Right hindlimb (tissue), 1 donor: ENCODE data around the gene ERICH6B.

Experiments
- DNase-seq: peaks from one replicate; pipeline ENCODE4 v3.0.0-alpha.2; 2018

The ERICH6B gene

DNA sequence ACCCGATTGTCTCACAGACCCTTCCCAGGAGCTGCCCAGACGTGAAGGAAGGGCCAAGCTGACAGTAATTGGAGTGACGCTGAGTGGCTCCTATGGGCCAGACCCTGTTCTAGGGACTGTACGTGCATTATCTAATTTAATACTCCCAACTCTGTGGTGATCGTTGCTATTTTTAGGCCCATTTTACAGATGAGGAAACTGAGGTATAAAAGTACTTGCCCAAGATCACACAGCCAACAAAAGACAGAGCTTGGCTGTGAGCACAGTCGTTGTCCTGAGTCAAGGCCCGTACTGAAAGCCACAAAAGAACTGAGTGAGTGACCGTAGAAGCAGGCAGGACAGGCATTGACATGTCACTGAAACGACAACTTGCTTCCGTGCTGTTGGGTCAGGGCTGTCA, 74.7 kb downstream of the ERICH6B start:
- no peak for DNase-seq

DNA sequence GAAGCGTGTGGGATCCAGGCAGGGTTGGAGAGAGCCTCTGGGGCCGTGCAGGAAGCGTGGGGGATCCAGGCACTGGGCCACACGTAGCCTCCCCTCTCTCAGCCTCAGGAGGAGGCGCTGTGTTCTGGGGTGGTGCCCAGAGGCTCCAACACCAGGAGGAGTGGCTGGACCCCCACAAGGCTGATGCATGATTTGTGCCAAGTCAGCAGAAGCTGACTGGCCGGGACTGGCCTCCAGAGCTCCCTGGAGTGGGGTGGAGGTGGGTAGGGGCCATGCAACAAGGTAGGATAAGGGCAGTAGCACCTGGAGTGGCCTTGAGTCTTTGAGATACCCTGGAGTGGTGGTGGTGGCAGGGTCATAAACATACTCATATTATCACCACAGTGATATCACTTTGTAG, 75.3 kb downstream of the ERICH6B start:
- no peak for DNase-seq

DNA sequence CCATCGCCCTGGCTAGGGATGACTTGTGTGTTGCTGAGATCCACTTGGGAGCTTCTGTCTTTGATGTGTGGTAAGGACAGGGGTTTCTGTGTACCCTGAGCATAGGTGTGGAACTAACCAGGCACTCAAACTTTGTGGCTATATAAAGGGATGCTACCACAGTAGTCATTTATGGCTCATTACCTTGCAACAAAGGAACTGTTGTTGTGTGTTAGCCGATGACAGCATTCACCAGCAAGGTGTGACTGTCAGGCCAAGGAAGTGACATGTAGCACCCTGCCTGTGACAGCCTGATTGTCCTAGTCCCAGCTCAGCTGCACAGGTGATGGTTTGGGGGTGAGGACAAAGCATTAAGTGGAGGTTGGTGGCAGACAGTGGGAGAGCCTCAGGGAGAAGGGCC, 77.2 kb downstream of the ERICH6B start:
- no peak for DNase-seq

DNA sequence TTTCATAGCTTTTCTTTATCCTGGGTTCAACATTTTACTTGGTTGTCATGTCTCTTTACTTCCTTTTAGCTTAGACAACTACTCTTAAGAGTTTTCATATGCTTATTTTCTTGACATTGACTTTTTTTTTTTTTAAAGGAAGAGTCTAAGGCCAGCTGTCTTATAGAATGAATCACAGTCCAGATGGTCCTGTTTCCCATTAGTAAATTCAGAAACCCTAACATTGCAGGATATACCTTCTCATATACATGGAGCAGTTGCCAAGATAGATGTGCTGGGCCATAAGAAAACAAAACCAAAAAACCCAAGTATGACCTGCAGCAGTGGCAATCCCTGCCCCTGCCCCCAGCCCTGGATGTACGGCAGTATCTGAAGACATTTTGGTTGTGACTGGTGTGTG, 78.0 kb downstream of the ERICH6B start:
- DNase-seq: no peak

DNA sequence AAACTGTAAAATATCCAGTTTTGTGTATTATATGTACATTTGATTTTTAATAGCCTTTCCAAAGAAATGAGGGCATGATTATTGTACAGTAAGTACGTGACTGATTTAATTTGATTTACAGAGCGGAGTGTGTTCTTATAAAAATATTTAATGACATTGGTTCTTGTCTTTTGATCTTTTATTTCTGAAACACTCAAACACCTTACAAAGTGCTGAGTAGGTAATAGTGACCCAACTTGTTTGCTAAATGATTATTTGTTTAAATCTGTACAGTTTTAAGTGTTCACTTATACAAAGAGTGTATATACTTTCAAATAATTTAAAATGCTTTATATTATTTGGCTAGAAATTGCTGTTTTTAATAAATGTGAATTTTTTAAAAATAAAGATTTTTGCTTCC, 79.3 kb downstream of the ERICH6B start:
- DNase-seq: no peak

DNA sequence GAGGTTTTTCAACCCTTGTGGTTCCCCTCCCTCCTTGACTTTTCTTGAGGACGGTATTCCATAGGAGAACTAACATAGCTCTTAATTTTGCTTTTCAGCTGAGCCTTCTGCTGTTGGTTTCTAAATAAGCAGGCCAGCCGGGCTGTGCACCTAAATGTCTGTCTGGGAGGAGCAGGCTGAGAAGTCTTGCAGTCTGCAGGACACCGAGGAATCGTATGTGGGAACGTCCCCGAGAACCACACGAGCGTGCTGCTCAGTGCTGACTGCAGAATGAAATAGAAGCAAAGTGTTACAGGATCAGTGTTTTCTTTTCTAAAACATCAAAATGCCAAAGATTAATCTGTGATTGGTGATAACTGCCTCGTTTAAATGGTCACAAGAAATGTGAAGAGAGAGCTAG, 80.9 kb downstream of the ERICH6B start:
- DNase-seq: no peak

DNA sequence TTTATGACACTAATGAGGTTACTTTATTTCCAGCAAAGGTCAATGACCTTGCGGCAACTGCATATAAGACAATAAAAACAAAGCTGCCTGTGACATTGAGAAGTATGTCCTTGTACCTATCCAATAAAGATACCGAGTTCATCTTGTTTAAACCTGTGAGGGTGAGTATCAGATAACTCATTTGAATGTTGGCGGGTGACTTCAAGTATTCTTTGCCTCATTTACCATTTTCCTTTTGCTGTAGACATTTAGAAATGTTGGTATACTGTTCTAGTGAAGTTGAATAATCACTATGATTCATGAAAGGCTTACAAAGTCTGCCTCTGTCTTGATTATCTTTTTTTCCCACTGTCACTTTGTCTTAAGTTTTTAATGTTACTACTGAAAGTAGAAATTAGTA, 85.8 kb downstream of the ERICH6B start:
- no peak for DNase-seq

DNA sequence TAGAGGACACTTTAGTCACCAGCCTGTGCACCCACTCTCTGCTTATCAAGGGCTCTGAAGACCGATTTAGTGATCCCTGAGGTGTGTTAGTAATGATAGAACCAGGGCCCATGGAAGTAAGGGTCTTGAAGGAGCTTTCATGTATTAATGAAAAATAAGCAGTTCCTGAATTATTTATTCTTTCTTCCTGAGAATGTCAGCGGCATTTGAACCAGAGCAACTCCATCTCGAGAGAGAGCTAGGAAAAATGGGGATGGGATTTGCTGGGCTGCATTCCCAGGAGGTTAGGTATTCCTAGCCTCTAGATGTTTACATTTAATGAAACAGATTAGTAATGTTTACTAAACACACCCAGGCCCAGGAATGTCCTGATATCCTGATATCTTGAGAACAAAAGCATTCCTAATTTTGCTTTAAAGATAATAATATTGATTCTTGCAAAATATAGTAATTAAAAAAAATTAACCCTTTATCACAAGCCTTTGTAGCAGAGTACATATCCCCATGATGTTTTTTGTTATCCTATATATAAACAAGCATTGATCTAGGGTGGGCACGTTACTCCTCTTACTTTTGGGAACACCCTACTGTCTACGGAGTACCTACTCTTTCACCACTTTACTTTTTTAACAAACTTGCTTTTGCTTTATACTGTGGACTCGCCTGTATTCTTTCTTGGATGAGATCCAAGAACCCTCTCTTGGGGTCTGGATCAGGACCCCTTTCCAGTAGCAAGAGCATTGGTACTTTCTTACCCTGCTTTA, 87.7 kb downstream of the ERICH6B start:
- DNase-seq: no peak

DNA sequence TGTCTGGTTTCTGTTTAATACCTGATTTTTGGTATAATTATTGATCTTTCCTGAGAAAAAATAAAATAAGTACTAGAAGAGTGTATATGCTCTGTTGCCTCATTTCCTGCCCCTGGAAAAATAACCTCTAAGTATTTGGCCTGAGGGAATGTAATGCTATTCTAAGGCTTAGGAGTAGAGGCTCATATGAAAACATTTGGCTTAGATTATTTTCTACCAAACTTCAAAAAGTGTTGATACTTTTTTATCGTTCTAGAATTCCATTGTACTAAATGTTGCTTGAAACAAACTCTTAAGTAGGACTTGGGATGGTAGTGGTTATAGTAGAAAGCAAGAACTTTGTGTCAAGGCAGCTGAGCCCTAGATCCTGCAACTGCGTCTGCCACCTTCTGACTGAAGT, 93.0 kb downstream of the ERICH6B start:
- no peak for DNase-seq

DNA sequence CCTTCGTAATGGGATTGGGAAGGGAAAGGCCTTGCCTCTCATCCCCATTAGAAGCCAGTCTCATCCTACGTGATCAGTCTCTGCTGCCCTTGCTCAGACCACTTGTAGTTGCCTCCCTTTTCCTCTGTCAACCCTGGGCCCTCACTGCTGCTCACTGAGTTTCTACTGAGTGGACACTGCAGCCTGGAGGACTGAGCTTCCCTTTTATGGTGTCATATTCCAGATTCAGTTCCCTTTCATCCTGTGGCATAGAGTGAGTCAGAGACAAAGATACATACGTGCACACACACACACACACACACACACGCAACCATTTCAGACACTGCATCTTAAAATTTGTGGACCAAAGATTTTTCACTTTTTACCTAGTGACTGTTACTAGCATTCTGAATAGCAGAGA, 94.2 kb downstream of the ERICH6B start:
- DNase-seq: no peak

DNA sequence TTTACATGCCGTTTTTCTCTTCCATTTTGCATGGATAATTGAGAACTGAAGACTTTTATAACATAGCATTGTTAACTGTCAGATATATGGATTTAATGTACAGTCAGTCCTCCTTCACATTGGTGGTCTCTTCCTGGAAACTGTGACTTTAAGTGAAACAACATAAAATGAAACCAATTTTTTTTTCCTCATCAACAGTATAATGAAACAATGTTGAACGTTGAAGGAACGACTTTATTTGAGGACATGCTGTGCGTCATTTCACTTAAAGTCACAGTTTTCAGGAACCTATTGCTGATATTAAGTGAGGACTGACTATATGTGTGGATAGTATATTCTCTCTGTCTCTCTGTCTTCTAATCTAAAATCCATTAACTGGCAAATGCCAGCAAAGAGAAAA, 96.0 kb downstream of the ERICH6B start:
- no peak for DNase-seq

DNA sequence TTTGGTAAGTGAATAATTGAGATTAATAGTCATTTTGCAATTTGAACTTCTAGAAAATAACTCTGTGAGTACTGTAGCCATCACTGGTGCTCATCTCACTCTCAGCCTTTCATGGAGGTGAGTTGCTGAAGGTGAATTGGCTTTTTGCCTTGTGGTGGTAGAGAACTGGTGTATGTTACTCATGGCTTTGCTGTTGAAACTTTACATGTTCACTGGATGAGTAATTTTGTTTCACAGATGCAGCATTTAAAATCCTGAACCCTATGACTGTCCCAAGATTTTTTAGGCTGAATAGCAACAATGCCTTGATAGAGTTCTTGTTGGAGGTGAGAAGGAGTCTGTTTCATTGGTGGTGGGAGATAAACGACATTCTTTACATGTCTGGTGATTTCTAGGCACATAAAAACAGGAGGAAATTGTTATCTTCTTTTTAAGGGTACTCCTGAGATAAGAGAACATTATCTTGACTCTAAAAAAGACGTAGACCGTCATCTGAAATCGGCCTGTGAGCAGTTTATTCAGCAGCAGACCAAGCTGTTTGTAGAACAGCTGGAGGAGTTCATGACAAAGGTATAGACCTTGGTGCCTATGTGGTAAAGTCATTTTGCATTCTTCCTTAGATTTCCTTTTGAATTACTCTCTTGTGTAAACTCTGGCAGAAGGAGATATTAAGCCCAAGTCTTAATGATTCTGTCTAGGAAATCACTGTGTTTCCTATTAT, 96.9 kb downstream of the ERICH6B start:
- no peak for DNase-seq

DNA sequence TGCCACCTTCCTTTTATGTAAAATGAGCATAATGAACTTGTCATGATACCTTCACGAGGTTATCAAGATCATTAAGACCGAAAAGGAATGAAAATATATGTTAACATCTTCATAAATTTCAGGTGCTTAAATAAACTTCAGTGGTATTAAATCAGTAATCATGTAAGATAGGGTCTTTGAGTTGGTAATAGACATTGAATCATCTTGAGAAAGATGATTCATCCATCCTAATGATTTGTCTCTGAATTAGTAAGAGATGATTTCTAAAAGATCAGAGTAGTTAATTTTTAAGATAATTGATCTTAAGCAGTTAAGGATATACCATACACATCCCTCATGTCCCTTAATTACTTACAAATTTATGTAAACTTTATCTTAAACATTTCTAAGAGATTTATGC, 98.8 kb downstream of the ERICH6B start:
- DNase-seq: no peak

DNA sequence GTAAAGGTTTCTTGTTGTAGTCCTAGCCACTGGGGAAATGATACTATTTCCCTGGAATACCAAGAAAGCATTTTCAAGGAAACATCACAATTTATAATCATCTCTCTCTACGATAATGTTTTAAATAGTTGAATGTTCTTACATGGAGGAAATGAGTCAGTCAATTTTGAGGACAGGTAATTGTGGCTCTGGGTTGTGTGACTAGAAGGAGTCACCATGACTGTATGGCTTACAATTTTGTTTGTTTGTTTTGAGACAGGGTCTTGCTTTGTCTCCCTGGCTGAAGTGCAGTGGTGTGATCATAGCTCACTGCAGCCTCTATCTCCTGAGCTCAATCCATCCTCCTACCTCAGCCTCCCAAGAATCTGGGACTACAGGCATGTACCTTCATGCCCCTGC, 103.4 kb downstream of the ERICH6B start:
- no peak for DNase-seq

DNA sequence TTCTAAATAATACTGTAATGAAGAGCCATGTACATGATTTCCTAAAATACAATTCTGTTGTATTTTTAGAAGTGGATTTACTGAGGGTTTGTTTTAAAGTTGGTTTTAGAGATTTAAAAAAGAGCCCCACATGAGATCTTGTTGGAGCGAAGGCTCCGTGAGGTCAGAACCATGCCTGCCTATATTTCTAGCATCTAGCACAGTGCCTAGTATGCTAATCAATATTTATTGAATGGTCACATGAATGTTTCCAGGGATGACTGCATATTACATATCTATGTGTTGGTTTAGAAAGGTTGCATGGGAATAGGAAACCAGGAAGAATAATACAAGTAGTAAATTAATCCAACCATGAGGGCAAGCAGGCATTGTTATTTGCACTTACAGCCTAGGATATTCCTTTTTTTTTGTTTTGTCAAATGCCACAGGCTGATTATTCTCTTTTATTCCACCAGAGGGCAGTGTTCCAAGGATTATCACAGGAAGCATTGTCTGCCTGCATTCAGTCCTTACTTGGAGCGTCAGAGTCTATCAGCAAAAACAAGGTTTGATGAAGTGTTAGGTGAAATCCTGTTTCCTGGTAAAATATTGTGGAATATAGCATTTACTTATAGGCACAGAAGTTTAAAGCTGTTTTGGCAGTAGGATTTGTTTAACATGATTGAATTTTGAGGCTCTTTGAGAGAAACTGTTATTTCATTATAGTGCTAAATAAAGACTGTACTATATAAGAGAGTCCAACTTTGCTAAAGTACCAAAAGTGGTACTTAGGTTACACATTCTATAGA, 104.0 kb downstream of the ERICH6B start:
- DNase-seq: no peak

DNA sequence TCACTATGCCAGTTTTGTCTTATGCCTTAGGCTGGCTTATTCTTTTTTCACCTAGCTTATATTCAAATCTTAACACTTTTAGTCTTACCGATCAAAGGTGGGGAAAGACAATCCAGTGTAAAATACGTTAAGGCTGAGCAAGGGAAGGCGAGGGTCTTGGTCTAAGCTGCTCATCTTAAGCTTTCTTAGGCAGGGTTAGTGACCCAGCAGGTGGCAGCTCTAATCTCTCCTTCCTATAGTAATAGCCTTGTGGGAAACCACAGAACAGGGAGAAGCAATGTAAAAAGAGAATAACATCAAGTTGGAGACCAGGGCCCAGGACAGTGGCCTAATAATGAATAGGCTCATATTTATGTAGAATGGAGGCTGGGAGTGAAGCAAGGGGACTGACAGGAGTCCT, 104.9 kb downstream of the ERICH6B start:
- DNase-seq: no peak

DNA sequence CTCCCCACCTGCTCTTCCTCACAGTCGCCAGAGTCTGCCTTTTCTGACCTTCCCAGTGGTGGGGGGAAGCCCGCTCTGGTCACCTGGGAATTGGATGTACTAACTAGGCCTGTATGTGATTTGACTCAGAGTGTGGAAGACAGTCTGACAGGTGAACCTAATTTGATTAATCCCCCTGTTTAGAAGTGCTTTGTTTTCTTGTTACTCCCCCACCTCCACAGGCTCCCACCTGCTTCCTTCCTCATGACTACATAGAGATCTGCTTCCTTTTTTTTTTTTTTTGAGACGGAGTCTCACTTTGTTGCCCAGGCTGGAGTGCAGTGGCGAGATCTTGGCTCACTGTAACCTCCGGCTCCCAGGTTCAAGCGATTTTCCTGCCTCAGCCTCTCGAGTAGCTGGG, 106.8 kb downstream of the ERICH6B start:
- DNase-seq: no peak

DNA sequence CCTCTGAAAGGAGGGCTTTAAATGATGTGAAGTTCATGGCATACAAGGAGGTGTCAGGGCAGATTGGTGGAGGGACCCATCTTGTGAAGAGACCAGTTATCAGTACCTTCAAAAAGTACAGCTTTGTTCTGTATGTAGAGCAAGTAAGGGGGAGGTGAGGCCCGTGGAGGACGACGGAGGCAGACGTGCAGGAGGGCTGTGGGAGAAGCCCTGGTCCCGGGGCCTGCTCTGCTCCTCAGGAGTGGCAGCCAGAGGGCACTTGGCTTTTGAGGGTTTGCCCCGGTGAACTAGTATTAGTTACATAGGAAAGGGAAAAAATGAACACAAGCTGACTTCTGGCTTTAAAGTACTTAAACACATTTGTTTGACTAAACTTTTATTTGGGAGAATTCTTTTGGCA, 108.7 kb downstream of the ERICH6B start:
- no peak for DNase-seq

DNA sequence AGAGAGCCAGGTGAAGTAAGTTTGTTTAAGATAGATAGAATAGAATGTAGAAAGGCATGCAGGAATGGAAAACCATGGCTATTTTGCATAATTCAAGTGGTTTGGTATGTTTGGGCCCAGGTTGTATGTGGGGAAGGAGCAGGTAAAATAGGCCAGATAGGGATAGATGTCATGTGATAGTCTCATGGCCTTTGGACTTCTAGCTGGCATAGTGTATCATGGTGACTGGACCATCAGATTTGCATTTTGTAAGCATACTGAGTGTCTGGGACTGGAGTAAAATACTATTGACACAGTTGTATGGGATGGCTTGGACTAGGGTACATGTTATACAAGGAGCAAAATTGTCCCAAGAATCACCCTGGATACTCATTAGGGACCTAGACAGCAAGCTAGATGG, 111.9 kb downstream of the ERICH6B start:
- DNase-seq: no peak

DNA sequence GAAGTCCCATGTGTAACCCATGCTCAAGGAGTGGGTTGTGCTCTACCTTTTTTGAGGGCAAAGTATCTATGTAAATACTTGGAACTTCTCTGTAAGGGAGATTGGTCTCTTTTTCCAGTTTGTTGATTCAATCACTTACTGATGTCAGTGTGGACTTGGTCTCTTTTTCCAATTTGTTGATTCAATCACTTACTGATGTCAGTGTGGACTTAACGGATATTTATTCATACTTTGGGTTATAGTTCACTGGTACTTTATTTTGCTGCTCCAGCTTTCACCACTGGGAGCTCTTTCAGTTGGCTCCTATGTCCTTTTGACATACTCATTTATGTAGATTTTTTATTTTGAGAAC, 114.4 kb downstream of the ERICH6B start:
- DNase-seq: no peak

DNA sequence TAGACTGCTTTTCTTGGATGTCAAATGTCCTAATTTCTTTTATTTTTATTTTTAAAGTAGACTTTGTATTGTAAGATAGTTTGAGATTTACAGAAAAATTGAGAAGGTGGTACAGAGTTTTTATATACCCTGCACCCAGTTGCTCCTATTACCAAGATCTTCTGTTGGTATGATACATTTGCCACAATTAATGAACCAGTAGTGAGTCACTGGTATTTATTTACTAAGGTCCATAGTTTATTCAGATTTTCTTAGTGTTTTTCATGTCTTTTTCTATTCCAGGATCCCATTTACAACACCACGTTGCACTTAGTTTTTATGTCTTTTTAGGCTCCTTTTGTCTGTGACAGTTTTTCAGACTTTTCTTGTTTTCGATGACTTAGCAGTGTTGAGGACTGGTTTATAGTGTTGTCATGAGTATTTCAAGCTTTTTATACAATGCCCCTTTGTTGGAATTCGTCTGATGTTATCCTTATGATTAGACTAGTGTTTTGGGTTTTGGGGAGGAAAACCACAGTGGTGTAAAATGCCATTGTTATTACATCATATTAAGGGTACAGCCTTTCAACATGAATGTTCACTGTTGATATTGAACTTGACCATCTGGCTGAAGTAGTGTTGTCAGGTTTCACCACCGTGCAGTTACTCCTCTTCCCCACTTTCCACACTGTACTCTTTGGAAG, 114.9 kb downstream of the ERICH6B start:
- DNase-seq: no peak

DNA sequence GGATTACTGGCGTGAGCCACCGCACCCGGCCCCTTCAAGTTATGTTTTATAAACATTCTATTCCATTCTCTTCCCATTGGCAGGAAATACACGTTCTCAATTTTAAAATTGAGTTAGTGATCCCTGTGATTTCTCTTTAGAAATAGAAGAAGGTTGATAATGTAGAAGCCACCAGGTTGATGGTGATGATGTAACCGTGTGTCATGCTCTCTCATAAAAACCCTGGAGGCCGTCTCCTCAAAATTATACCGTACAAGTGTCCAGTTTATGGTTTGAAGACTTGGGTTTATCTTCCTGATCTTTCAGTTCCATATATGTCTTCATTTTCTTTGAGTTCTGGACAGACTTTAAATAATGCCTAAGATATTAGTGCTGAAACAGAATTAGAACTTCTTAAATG, 118.6 kb downstream of the ERICH6B start:
- DNase-seq: no peak

DNA sequence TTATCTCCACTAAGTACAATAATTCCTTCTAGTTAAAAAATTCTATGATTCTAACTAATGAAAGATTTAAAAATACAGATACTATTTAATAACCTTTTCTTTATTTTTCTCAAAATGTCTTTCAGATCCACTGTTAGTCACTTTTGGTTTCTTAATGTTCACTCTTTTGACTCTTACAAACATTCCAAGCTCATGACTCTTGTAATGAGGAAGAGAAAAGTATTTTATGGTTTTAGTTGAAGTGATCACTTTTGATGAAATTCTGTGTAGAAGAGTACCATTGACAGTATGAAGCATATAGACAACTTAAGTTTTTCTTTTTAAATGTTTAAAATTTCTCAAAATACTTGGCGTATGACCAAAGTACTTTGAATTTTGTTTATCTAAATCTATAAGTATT, 123.0 kb downstream of the ERICH6B start:
- no peak for DNase-seq
